WTC11 (cell line): ENCODE data around the gene CEP192. TPM values are rescaled to one million over a fixed set of nuclear protein-coding genes. Genes with fewer than 3 reads are reported as not detected.

Experiments
- ATAC-seq: fragments of 200-7000 bp; cut with Tn5 transposase; 2 replicates; pipeline ENCODE4 v1.10.0; 2021; ENCODE audit warnings: mild to moderate bottlenecking, moderate library complexity
- CTCF ChIA-PET: fragments of 300-600 bp; sonication (Branson Sonifier 250); formaldehyde crosslinking; loops from one replicate; lab custom pipeline; 2021; ENCODE audit warnings: antibody characterized with exemption; lab: Charles Lee
- POLR2A ChIA-PET: fragments of 350-600 bp; sonication (Branson Sonifier 250); formaldehyde crosslinking; loops from one replicate; lab custom pipeline; 2021; ENCODE audit warnings: antibody characterized with exemption; lab: Charles Lee
- DNase-seq: peaks from one replicate; pipeline ENCODE4 v3.0.0; 2021; ENCODE audit warnings: low spot score
- H3K27ac Mint-ChIP-seq: 2 replicates; pipeline ENCODE4 v1.8.0; 2021; ENCODE audit warnings: mixed read lengths
- H3K27me3 Mint-ChIP-seq: 2 replicates; pipeline ENCODE4 v1.8.0; 2021; ENCODE audit warnings: low read depth, mild to moderate bottlenecking, moderate library complexity, mixed read lengths
- H3K36me3 Mint-ChIP-seq: 2 replicates; pipeline ENCODE4 v1.8.0; 2021; ENCODE audit warnings: mixed read lengths
- H3K4me1 Mint-ChIP-seq: 2 replicates; pipeline ENCODE4 v1.8.0; 2022; ENCODE audit warnings: mixed read lengths
- H3K4me3 Mint-ChIP-seq: 2 replicates; pipeline ENCODE4 v1.8.0; 2021; ENCODE audit warnings: mild to moderate bottlenecking, moderate library complexity, mixed read lengths
- H3K9me3 Mint-ChIP-seq: 2 replicates; pipeline ENCODE4 v1.8.0; 2021; ENCODE audit warnings: mixed read lengths
- ATF6 ChIP-seq: sonication (generic); formaldehyde crosslinking; IDR thresholded peaks from 2 replicates; pipeline ENCODE4 v1.8.1; 2023; ENCODE audit warnings: mild to moderate bottlenecking, missing genetic modification reagents
- CREB1 ChIP-seq: sonication (generic); formaldehyde crosslinking; IDR thresholded peaks from 2 replicates; pipeline ENCODE4 v1.8.0; 2023; ENCODE audit warnings: mild to moderate bottlenecking, missing genetic modification reagents
- ESRRA ChIP-seq: sonication (generic); formaldehyde crosslinking; IDR thresholded peaks from 2 replicates; pipeline ENCODE4 v1.8.1; 2022; ENCODE audit warnings: mild to moderate bottlenecking, missing genetic modification reagents, borderline replicate concordance
- ETV6 ChIP-seq: sonication (generic); formaldehyde crosslinking; IDR thresholded peaks from 2 replicates; pipeline ENCODE4 v1.8.1; 2022; ENCODE audit warnings: mild to moderate bottlenecking, missing genetic modification reagents
- FOXP4 ChIP-seq: sonication (generic); formaldehyde crosslinking; IDR thresholded peaks from 2 replicates; pipeline ENCODE4 v1.8.0; 2022; ENCODE audit warnings: mild to moderate bottlenecking, missing genetic modification reagents
- GTF2I ChIP-seq: fragments of 250-450 bp; sonication (Bioruptor Pico); conservative IDR thresholded peaks from 2 replicates; pipeline ENCODE4 v1.4.0; 2021; ENCODE audit warnings: mild to moderate bottlenecking
- HMGA2 ChIP-seq: fragments of 250-450 bp; sonication (Bioruptor Pico); IDR thresholded peaks from 2 replicates; pipeline ENCODE4 v1.4.0; 2021; ENCODE audit warnings: mild to moderate bottlenecking, moderate library complexity
- HMGXB4 ChIP-seq: sonication (generic); formaldehyde crosslinking; IDR thresholded peaks from 2 replicates; pipeline ENCODE4 v1.8.1; 2023; ENCODE audit warnings: mild to moderate bottlenecking, moderate library complexity, missing genetic modification reagents
- NR3C1 ChIP-seq: sonication (generic); formaldehyde crosslinking; conservative IDR thresholded peaks from 2 replicates; pipeline ENCODE4 v1.8.1; 2023; ENCODE audit warnings: low read depth, mild to moderate bottlenecking, missing genetic modification reagents
- OVOL2 ChIP-seq: fragments of 250-450 bp; sonication (Bioruptor Pico); IDR thresholded peaks from 2 replicates; pipeline ENCODE4 v1.9.0; 2021; ENCODE audit warnings: mild to moderate bottlenecking, borderline replicate concordance
- SMAD3 ChIP-seq: sonication (generic); formaldehyde crosslinking; IDR thresholded peaks from 2 replicates; pipeline ENCODE4 v1.8.0; 2022; ENCODE audit warnings: missing genetic modification reagents, mild to moderate bottlenecking, borderline replicate concordance
- SOX15 ChIP-seq: fragments of 250-450 bp; sonication (Bioruptor Pico); IDR thresholded peaks from 2 replicates; pipeline ENCODE4 v1.9.0; 2021; ENCODE audit warnings: mild to moderate bottlenecking
- TEAD4 ChIP-seq: sonication (generic); formaldehyde crosslinking; IDR thresholded peaks from 2 replicates; pipeline ENCODE4 v1.8.0; 2022; ENCODE audit warnings: mild to moderate bottlenecking, missing genetic modification reagents
- ZNF219 ChIP-seq: sonication (generic); formaldehyde crosslinking; IDR thresholded peaks from 2 replicates; pipeline ENCODE4 v1.8.0; 2023; ENCODE audit warnings: missing genetic modification reagents, mild to moderate bottlenecking, borderline replicate concordance
- total RNA-seq: library from RNA; stranded (reverse); gene quantifications from 3 replicates; pipeline ENCODE4 v1.2.3, GENCODE V29; 2021
- TF ChIP-seq, protein P1 (sequence below): sonication (generic); formaldehyde crosslinking; IDR thresholded peaks from 2 replicates; pipeline ENCODE4 v1.8.1; 2022; ENCODE audit warnings: low read depth, missing genetic modification reagents, borderline replicate concordance
- TF ChIP-seq, protein P2 (sequence below): fragments of 250-450 bp; sonication (Bioruptor Pico); IDR thresholded peaks from 2 replicates; pipeline ENCODE4 v2.1.2; 2022; ENCODE audit warnings: mild to moderate bottlenecking, moderate library complexity
- TF ChIP-seq, protein P3 (sequence below): sonication (generic); formaldehyde crosslinking; IDR thresholded peaks from 2 replicates; pipeline ENCODE4 v1.8.1; 2023; ENCODE audit warnings: mild to moderate bottlenecking, missing genetic modification reagents, moderate library complexity
- TF ChIP-seq, protein P4 (sequence below): fragments of 250-450 bp; sonication (Bioruptor Pico); IDR thresholded peaks from 2 replicates; pipeline ENCODE4 v1.9.0; 2021; ENCODE audit warnings: mild to moderate bottlenecking, borderline replicate concordance
- TF ChIP-seq, protein P5 (sequence below): sonication (generic); formaldehyde crosslinking; IDR thresholded peaks from 2 replicates; pipeline ENCODE4 v1.8.0; 2023; ENCODE audit warnings: missing genetic modification reagents

Gene CEP192
- total RNA-seq, 1 experiment from 2014 or later: 25.4 TPM

GRCh38 chr18:13007248-13007560 lies 16.0 kb downstream of the CEP192 start:
- CTCF ChIA-PET: interaction anchor here (1.4 kb wide), 1 partner anchor 106 kb away, joined by 3 read pairs; no protein-coding TSS in a partner anchor
- ATAC-seq (no peak), DNase-seq (no peak)
- H3K9me3 Mint-ChIP-seq: no peaks in the 10 kb centered on the region
- no peak overlapping the region for H3K4me3 Mint-ChIP-seq
- H3K36me3 Mint-ChIP-seq: peaks cover 21% of the 10 kb centered on the region
- no peaks in the 10 kb centered on the region for H3K27me3 Mint-ChIP-seq
- H3K4me1 Mint-ChIP-seq: no peaks in the 10 kb centered on the region
- TF ChIP-seq, protein P1, sequence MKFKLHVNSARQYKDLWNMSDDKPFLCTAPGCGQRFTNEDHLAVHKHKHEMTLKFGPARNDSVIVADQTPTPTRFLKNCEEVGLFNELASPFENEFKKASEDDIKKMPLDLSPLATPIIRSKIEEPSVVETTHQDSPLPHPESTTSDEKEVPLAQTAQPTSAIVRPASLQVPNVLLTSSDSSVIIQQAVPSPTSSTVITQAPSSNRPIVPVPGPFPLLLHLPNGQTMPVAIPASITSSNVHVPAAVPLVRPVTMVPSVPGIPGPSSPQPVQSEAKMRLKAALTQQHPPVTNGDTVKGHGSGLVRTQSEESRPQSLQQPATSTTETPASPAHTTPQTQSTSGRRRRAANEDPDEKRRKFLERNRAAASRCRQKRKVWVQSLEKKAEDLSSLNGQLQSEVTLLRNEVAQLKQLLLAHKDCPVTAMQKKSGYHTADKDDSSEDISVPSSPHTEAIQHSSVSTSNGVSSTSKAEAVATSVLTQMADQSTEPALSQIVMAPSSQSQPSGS (CRISPR knock-in tag): no peak
- TF ChIP-seq TEAD4 (CRISPR knock-in tag): no peak
- TF ChIP-seq ESRRA: no peak
- TF ChIP-seq SOX15 (CRISPR knock-in tag): no peak
- no peak for TF ChIP-seq HMGXB4 (CRISPR knock-in tag)
- POLR2A ChIA-PET: no interaction called here
- H3K27ac Mint-ChIP-seq: peak overlapping the region; percentile 62

- ATAC-seq (no peak), DNase-seq (no peak)
- Mint-ChIP-seq H3K4me3 (no peak overlapping the region), H3K27me3 (no peaks in the 10 kb centered on the region), H3K36me3 (peaks cover 49% of the 10 kb centered on the region), H3K4me1 (no peaks in the 10 kb centered on the region), H3K27ac (no peak overlapping the region), H3K9me3 (no peaks in the 10 kb centered on the region)
- CTCF ChIA-PET: no interaction called here
- TF ChIP-seq ATF6 (CRISPR knock-in tag): no peak
- TF ChIP-seq NR3C1 (CRISPR knock-in tag): no peak
- TF ChIP-seq, protein P2, sequence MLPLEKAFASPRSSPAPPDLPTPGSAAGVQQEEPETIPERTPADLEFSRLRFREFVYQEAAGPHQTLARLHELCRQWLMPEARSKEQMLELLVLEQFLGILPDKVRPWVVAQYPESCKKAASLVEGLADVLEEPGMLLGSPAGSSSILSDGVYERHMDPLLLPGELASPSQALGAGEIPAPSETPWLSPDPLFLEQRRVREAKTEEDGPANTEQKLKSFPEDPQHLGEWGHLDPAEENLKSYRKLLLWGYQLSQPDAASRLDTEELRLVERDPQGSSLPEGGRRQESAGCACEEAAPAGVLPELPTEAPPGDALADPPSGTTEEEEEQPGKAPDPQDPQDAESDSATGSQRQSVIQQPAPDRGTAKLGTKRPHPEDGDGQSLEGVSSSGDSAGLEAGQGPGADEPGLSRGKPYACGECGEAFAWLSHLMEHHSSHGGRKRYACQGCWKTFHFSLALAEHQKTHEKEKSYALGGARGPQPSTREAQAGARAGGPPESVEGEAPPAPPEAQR (CRISPR knock-in tag): no peak
- TF ChIP-seq CREB1: no peak
- TF ChIP-seq SMAD3 (CRISPR knock-in tag): no peak
- TF ChIP-seq, protein P3, sequence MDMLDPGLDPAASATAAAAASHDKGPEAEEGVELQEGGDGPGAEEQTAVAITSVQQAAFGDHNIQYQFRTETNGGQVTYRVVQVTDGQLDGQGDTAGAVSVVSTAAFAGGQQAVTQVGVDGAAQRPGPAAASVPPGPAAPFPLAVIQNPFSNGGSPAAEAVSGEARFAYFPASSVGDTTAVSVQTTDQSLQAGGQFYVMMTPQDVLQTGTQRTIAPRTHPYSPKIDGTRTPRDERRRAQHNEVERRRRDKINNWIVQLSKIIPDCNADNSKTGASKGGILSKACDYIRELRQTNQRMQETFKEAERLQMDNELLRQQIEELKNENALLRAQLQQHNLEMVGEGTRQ (CRISPR knock-in tag): no peak
- no peak for TF ChIP-seq FOXP4 (CRISPR knock-in tag)
- TF ChIP-seq ETV6 (CRISPR knock-in tag): no peak
- no peak for TF ChIP-seq HMGA2 (CRISPR knock-in tag)
- no peak for TF ChIP-seq GTF2I (CRISPR knock-in tag)
- no peak for TF ChIP-seq ESRRA
- no peak for TF ChIP-seq ZNF219 (CRISPR knock-in tag)
- TF ChIP-seq, protein P4, sequence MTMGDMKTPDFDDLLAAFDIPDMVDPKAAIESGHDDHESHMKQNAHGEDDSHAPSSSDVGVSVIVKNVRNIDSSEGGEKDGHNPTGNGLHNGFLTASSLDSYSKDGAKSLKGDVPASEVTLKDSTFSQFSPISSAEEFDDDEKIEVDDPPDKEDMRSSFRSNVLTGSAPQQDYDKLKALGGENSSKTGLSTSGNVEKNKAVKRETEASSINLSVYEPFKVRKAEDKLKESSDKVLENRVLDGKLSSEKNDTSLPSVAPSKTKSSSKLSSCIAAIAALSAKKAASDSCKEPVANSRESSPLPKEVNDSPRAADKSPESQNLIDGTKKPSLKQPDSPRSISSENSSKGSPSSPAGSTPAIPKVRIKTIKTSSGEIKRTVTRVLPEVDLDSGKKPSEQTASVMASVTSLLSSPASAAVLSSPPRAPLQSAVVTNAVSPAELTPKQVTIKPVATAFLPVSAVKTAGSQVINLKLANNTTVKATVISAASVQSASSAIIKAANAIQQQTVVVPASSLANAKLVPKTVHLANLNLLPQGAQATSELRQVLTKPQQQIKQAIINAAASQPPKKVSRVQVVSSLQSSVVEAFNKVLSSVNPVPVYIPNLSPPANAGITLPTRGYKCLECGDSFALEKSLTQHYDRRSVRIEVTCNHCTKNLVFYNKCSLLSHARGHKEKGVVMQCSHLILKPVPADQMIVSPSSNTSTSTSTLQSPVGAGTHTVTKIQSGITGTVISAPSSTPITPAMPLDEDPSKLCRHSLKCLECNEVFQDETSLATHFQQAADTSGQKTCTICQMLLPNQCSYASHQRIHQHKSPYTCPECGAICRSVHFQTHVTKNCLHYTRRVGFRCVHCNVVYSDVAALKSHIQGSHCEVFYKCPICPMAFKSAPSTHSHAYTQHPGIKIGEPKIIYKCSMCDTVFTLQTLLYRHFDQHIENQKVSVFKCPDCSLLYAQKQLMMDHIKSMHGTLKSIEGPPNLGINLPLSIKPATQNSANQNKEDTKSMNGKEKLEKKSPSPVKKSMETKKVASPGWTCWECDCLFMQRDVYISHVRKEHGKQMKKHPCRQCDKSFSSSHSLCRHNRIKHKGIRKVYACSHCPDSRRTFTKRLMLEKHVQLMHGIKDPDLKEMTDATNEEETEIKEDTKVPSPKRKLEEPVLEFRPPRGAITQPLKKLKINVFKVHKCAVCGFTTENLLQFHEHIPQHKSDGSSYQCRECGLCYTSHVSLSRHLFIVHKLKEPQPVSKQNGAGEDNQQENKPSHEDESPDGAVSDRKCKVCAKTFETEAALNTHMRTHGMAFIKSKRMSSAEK (CRISPR knock-in tag): no peak
- TF ChIP-seq, protein P5, sequence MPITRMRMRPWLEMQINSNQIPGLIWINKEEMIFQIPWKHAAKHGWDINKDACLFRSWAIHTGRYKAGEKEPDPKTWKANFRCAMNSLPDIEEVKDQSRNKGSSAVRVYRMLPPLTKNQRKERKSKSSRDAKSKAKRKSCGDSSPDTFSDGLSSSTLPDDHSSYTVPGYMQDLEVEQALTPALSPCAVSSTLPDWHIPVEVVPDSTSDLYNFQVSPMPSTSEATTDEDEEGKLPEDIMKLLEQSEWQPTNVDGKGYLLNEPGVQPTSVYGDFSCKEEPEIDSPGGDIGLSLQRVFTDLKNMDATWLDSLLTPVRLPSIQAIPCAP (CRISPR knock-in tag): no peak
- TF ChIP-seq OVOL2 (CRISPR knock-in tag): no peak
- TF ChIP-seq, all 79 proteins: peak for 0
- POLR2A ChIA-PET: interaction anchor here (1.1 kb wide), 1 partner anchor 15 kb away, joined by 3 read pairs; no protein-coding TSS in a partner anchor
Measured at GRCh38 chr18:13011719-13012118, 20.6 kb downstream of the CEP192 start.
